Thoracic aorta (tissue), 2 donors: ENCODE measurements around the gene EPRS1. TPM values are rescaled to one million over a fixed set of nuclear protein-coding genes. Genes with fewer than 3 reads are reported as not detected.

Experiments
- ATAC-seq: fragments of 150-250 bp; one replicate; pipeline ENCODE4 v1.8.0; 2017; ENCODE audit warnings: low read depth; ENCODE audit not compliant: insufficient number of reproducible peaks, low FRiP score
- DNase-seq: peaks from one replicate; pipeline ENCODE4 v3.0.0-alpha.2; 2020; ENCODE audit warnings: low spot score
- H3K27ac ChIP-seq, 2 donors: fragments of 200-600 bp; sonication (generic); 1 replicate in 1 of 2; 2 replicates in 1 of 2; pipeline ENCODE4 v1.5.1; 2016; ENCODE audit warnings: mild to moderate bottlenecking in 2 of 2, moderate library complexity in 2 of 2
- H3K27me3 ChIP-seq: fragments of 200-600 bp; sonication (generic); replicated peaks from 2 replicates; pipeline ENCODE4 v1.6.0; 2016; ENCODE audit warnings: mild to moderate bottlenecking; ENCODE audit not compliant: insufficient read depth
- H3K36me3 ChIP-seq: fragments of 200-600 bp; sonication (generic); one replicate; pipeline ENCODE4 v1.5.1; 2016
- H3K4me1 ChIP-seq, 2 donors: fragments of 200-600 bp; sonication (generic); 1 replicate in 1 of 2; 2 replicates in 1 of 2; pipeline versions ENCODE4 v1.5.1 to v1.6.0; 2016; ENCODE audit warnings: low read depth in 2 of 2, mild to moderate bottlenecking in 1 of 2; ENCODE audit not compliant: control insufficient read depth in 1 of 2
- H3K4me3 ChIP-seq: fragments of 200-600 bp; sonication (generic); 2 replicates; pipeline ENCODE4 v1.5.1; 2016; ENCODE audit warnings: mild to moderate bottlenecking
- H3K9me3 ChIP-seq: fragments of 200-600 bp; sonication (generic); 2 replicates; pipeline ENCODE4 v1.5.1; 2016
- CTCF ChIP-seq: fragments of 200-600 bp; sonication (generic); IDR thresholded peaks from one replicate; pipeline ENCODE4 v1.5.1; 2019; ENCODE audit warnings: antibody characterized with exemption
- total RNA-seq, 2 donors: library from RNA; depleted of rRNA; stranded (reverse); fragments of >200 nt; gene quantifications; one replicate each; pipeline versions ENCODE4 v1.1.0 to v1.2.3, GENCODE V29; 2016

Gene EPRS1
- total RNA-seq, 2 donors from 2014 or later = 35.1 to 47.6 TPM

GRCh38 chr1:220067269-220068204 lies 21.2 kb upstream of the EPRS1 start:
- Histone ChIP-seq H3K4me3 (no peak overlapping the region), H3K9me3 (no peaks in the 10 kb centered on the region), H3K36me3 (peaks cover 20% of the 10 kb centered on the region), H3K4me1 (no peaks in the 10 kb centered on the region), H3K27me3 (no peaks in the 10 kb centered on the region), H3K27ac (no peak overlapping the region)
- no peak for ATAC-seq
- no peak for TF ChIP-seq CTCF
- DNase-seq = no peak

DNA sequence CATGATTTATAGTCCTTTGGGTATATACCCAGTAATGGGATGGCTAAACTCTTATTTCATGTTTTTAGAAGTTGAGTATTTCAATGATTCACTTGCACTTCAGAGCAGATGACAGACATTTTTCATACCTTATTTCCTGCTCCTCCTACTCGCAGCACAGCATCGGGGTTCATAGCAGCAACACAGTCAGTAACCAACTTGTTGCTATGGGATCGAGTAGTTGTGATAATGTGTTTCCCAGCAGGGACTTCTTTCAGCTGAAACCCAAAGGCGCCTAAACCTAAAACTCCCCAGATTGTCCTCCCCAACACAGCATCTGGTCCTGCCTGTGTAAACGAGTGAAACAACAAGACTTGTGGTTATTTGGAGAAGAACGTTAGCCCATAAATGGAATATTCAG lies 16.3 kb upstream of the EPRS1 start:
- no peaks in the 10 kb centered on the region for H3K27me3 ChIP-seq
- no peaks in the 10 kb centered on the region for H3K9me3 ChIP-seq
- ATAC-seq (no peak), DNase-seq (no peak)
- no peaks in the 10 kb centered on the region for H3K4me1 ChIP-seq
- H3K36me3 ChIP-seq = peaks cover 23% of the 10 kb centered on the region
- no peak overlapping the region for H3K4me3 ChIP-seq
- no peak for TF ChIP-seq CTCF
- H3K27ac ChIP-seq = no peak overlapping the region

DNA sequence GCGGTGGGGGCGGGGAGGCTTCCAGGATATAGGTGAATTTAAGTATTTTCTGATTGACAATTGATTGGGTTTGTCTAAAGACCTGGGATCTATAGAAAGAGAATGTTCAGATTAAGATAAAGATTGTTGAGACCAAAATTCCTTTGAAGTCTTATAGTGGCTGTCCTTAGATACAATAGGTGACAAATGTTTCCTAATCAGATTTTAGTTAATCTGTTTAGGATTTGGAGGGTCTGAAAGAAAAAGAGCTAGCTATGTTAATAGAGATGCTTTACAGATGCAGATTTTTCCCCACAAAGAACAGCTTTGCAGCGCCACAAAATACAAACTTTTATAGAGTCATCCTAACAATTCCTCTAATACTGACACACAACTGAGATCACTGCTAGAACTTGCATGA lies 14.6 kb upstream of the EPRS1 start:
- Histone ChIP-seq H3K27me3 (no peaks in the 10 kb centered on the region), H3K9me3 (no peaks in the 10 kb centered on the region), H3K36me3 (peaks cover 21% of the 10 kb centered on the region), H3K4me1 (no peaks in the 10 kb centered on the region), H3K27ac (no peak overlapping the region), H3K4me3 (no peak overlapping the region)
- DNase-seq (no peak), ATAC-seq (no peak)
- TF ChIP-seq CTCF = no peak

GRCh38 chr1:220056374-220056773 lies 10.1 kb upstream of the EPRS1 start:
- ATAC-seq = no peak
- Histone ChIP-seq H3K27me3 (no peaks in the 10 kb centered on the region), H3K9me3 (no peaks in the 10 kb centered on the region), H3K4me3 (no peak overlapping the region), H3K4me1 (no peaks in the 10 kb centered on the region), H3K27ac (no peak overlapping the region), H3K36me3 (peaks cover 7% of the 10 kb centered on the region)
- TF ChIP-seq CTCF = no peak
- no peak for DNase-seq

- Histone ChIP-seq H3K27me3 (no peaks in the 10 kb centered on the region), H3K36me3 (no peaks in the 10 kb centered on the region), H3K4me3 (peak overlapping the region; percentile 87), H3K9me3 (no peaks in the 10 kb centered on the region), H3K4me1 (peaks cover 10 to 28% of the 10 kb centered on the region in 2 donors), H3K27ac (peak overlapping the region; percentile 71 to 85)
- no peak for ATAC-seq
- DNase-seq = no peak
- TF ChIP-seq CTCF = no peak
Measured at GRCh38 chr1:220045356-220046051, 801 bp downstream of the EPRS1 start.
